Activated CD8-positive, alpha-beta memory T cell treated with anti-CD3 and anti-CD28 coated beads, Interleukin-2, amount 50 U/mL, for 4 hours (primary cell): ENCODE data around the gene UGT1A1.

Source experiments
- DNase-seq: peaks from one replicate; pipeline ENCODE4 v3.0.0-alpha.2; 2020

UGT1A1 gene

DNA sequence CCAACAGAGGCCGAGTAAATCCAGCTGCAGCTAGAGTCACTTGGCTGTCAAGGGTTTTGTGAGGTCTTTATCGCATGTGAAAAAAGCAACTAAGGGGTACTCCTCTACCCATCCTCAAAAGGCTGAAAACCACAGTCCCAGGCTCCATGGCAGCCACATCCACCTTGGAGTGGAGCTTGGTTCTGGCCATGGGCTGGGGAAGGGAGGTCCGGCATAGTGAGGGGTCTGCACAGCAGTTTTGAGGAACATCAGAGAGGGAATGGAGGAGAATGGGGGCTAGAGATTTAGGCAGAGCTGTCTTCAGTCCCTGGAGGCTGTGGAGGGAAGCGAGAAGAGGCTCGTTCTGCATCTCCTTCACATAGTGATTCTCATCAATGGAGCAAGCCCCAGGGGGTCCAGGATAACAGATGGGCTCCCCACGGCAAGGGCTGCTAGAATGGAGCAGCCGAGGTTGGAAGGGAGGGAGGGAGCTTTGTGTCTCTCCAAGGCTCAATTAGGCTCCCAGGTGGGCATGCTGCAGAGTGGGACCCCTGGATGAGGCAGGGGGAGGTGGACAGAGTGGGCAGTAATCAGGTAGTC is 39.1 kb downstream of the UGT1A1 start:
- no peak for DNase-seq

DNA sequence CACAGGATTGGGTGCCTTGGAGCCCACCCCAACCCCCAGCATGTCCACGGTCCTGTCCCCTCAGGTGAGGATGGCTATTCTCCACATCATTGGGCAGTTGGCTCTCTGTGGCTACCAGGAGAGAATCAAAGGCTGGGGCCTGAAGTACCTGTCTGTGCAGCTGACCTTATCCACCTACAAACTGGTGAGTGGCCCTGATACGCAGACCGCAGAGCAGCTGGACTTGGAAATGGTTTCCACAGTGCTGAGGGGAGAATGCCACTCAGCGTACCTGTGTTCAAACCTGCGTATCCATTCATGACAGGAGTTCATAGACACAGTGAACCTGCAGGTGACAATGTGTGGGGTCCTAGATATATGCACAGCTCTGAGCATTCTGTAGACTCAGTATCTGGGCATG is 39.6 kb downstream of the UGT1A1 start:
- no peak for DNase-seq

DNA sequence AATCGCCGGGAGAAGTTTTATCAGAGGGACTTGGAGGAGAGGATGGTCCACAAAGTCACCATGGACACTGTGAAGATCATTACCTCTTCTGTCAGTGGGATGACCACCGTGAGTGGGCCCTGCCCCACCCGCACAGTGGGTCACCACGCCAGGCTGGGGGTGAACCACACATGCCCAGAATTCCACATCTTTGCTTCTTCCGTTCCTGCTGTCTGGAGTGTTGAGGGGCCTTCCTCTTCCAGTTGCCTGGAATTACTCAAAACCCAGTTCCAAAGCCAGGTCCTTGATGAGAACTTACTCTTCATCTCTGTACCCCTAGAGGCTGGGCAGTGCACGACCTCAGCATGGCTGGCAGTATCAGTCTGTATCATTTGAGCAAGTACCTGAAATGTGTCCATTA is 40.1 kb downstream of the UGT1A1 start:
- no peak for DNase-seq

DNA sequence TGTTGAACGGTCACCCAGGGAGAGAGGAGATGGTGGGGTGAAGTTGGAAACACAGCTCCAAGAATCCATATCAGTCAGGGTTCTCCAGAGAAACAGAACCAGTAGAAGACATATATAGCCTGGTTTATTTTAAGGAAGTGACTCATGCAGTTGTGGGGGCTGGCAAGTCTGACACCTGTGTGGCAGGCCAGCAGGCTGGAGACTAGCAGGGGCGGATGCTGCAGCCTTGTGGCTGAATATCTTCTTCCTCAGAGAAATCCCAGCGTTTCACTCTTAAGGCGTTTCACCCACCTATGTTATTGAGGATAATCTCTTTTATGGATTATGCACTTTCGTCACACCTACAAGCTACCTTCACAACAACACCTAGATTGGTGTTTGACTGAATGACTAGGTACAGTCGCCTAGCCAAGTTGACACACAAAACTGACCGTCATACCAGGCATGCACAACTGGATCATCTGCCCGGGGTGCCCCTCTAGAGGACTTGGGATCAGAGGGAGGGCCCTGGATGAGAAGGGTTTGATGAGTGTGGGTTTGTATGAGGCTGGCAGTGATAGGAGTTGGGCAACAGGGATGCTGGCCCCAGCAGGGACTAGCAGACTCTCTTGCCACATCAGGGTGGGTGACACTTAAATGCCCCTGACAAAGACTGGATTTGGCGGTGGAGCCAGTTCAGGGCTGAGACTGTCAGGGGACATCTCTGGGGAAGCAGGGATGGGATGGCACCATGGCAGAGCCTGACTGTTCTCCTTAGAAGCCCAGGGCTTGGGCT is 41.5 kb downstream of the UGT1A1 start:
- DNase-seq = no peak

DNA sequence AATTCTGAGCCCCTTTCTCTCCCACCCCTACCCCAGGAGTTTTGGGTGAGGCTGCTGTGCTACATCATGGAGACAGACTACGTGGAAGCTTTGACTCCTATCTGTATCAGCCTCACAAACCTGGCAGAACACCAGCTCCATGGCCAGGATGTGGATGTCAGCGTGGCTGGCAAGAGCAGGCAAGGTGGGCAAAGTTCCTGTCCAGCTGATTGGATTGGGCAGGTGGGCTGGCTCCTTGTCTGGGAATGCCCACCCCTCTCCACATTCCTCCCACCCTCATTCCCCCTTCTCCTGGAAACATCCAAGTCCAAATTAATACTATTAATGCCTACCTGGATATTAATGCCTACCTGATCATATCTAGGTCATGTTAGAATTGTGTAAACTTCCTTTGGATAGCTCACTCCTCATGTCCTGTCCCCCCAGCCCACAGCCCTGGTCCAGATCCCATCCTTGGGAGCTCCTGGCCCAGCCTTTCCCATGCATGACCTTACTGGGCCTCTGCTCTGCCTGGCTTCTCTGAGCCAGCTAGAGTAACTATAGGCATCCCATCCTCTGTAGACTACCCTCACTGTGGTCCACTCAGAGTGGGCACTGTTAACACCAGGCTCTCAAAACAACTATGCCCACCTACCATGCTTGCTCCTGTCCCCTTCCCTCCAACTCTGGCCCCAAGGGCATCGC is 42.2 kb downstream of the UGT1A1 start:
- no peak for DNase-seq

DNA sequence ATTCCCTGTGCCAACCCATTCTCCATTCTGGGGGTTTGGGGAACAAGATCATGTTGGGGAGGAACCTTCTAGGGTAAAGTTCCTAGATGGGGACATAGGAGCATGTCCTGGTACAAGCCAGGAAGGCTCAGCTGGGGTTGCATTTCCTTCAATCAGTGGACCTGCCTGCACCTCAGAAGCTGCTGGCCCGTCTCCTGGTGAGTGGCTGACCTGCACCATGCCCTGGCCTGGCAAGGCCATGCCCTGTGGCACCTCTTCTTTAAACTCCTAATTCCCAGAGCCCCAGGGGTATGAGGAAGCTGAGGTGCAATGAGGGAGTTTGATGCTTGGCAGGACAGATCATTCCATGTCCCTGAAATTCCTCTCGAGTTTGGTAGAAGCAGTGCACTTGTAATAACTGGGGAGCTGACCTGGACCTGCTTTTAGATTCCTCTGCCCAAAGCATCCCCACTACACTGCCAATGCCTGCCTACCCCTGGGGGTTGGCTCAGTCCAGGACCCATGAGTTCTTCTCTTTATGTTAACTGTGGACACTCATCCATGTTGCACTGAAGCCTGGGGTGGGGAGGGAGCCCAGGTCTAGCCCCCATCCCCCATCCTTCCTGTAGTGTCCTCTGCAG is 43.3 kb downstream of the UGT1A1 start:
- no peak for DNase-seq

DNA sequence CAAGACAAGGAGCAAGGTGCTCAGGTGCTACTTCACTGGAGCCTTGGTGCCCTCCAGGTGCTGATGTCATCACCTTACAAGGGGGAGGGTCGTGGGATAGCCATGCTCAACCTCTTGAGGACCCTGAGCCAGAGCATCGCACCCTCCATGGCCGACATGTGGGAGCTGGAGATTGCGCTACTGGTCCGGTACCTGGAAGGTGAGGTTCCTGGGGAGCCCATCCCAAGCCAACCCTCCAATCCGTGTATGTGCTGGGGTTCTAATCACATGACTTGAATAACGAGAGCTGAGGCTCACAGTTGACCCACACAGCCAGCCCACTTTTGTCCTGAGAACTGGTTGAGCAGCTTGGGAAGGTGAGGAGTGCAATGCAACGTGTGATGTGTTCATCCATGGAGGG is 43.9 kb downstream of the UGT1A1 start:
- DNase-seq = no peak

DNA sequence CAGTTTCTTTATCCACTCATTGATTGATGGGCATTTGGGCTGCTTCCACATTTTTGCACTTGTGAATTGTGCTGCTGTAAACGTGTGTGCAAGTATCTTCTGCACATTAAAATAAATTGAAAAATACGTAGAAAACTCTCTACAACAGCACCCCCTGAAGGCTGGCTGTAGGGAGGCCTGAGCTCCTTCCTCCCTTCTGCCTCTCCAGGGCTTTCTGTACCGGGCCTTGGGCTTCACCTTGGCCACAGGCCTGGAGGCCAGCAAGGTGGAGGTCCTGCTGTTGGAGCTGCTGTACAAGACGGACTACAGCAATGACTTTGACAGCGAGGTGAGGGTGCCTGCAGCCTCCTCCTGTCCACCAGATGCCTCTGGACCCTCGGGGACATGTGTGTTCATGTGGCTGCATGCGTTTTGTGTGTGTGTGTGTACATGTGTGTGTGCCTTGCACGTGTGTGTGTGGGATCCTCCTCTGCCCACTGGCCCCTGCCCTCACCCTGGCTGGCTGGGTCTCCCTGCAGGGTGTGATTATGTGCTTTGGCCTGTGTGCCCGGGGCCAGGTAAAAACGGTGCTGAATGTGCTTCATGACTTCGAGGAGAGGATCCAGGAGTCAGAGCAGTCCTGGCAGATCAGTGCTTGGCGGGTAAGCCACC is 47.3 kb downstream of the UGT1A1 start:
- no peak for DNase-seq

DNA sequence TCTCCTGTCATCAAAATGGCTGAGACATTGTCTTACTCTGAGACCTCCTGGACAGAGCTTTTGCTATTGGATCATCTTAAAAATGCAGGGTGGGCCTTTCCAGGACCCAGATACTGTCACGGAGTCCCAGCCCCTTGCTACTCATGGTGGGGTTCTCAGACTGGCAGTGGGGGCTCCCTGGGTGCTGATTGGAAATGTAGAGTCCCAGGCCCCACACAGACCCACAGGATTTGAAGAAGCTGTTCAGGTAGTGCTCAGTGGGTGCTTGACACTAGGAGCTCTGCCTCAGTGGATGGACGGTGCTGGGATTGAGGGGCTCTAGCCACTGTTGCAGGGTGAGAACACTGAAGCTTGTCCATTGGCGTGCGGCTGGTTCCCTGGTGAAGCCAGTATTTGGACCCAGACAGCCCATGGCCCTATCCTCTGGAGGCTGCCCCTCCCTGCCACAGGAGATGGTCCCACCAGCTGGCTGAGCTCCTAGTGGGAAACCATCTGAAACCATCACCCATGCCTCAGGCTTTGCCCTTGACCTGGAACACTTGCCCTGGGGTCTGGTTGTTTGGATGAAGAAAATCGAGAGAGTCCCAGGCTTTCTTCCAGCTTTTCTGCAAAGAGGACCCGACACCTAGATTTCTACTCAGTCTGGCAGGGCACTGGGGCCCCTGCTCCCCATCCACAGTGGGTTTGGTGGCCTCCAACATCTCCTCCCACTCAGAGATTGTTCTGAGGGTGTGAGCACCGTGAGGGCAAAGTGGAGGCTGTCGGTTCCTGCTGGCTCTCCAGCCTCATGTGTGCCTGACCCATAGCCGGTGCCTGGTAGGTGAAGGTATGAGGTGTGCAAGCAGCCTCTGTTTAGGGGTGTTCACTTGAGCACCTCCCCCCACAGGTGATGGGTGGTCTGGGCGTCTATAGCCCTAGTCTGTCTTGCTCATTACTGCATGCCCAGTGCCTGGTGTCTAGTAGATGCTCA is 48.2 kb downstream of the UGT1A1 start:
- DNase-seq = no peak

DNA sequence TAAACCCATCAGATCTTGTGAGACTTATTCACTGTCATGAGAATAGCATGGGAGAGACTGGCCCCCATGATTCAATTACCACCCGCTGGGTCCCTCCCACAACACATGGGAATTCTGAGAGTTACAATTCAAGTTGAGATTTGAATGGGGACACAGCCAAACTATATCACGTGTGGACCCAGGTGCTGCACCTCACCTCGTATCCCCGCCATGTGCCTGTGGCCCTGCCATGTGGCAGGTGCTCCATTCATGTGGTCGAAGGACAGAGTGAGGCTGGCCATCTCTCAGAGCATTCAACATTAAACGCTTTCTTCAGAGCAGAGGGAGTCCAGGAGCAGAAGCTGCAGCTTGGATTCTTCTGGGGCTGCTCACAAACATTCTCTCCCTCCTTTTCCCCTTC is 50.3 kb downstream of the UGT1A1 start:
- no peak for DNase-seq

DNA sequence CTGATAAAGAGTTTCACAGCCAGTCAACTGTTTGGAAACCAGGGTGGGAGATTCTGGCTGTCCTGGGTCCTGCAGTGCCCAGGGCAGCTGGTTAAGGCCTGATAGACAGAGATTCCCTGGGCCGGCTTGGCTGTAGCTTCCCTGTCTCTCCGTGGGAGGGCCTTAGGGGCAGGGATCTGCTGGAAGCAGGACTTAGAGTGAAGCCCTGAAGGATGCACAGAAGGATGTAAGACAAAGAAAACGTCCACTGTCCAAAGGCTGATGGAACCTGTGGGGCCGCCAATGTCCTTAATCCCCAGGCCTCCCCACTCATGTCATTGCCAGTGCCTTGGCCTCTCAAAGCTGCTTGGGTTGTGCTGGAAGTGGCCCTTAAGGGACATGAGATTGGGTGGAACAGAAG is 51.0 kb downstream of the UGT1A1 start:
- DNase-seq = no peak

DNA sequence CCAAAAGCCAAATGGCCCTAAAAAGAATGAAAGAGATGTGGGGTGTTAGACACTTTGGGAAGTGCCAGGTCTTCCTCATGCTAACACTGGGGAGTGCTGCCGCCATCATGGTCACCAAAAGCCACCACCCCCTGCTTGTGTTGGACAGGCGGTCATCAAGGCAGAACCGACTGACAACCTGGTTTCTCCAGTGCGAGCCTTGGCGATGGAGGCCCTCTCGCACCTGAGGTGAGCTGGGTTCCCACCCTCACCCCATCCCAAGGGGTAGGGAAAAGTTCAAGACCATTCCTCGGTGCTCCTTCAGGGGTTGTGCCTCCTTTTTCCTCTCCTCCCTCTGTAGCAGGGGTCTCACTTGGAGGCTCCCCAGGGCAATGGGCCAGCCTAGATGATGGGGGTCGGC is 51.7 kb downstream of the UGT1A1 start:
- DNase-seq = no peak

DNA sequence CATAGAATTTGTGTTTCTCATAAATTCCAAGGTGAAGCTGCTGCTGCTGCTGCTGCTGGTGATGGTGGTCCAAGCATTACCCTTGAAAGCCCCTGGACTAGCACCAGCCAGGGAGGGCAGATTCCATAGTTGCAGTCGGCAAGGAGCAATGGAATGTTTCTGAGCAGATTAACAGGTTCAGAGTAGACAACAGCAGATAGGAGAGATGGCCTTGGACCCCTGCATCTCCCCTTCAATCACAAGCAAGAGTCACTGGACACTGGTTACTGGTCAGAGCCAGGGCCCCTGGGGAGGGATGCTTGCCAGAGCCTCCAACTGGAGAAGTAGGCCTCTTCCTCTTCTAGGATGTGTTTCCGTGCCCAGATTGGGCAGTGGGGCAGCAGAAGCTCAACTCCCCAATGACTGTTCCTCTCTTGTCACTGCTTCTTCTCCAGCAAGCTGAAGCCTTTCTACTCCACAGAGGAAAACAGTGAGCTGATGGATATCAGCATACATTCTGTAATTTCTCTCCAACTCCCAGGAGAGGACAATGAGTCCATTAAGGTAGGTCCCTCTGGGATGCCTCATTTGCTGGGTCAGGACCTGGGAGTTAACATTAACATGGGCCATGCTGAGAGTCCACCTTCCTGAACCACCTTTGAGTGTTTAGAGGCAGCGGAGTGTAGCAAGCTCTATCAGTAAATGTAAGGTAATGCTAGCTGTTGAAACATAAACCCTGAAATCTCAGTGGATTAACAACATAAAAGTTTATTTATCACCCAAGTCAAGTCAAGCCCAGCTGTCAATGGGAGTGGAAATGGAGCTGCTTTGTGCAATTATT is 53.4 kb downstream of the UGT1A1 start:
- no peak for DNase-seq

DNA sequence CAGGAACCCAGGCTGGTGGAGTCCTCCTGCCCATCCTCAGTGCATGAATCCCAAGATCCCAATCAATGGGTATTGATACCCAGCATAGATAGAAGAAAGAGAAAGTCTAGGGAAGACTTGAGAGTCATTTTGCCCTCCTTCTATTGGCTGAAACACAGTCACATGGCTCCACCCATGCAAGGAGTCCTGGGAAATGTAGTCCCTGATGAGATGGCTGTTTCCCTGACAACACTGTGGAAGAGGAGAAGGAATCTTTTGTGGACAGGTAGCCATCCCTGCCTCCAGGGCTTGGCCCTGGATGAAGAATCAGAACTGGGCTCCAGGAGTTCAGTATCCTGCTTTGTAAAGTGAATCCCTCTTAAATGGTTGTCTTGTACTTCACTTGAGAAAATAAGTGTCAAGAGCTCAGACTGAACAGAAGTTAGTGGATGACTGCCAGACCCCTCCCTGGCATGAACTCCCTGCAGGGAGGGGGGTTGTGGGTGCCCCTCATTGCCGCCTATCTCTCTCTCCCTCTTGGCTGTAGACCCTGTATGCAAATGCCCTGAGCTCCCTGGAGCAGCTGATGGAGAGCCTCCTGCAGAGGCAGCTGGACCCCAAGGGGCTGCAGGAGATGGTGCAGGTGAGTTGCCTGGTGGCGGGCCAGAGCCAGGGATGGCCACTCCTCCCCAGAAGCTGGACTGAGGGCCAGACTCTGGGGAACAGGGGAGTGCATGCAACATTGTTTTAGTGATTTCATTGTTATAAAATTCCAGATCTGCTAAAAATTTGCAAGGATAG is 54.2 kb downstream of the UGT1A1 start:
- DNase-seq = no peak

DNA sequence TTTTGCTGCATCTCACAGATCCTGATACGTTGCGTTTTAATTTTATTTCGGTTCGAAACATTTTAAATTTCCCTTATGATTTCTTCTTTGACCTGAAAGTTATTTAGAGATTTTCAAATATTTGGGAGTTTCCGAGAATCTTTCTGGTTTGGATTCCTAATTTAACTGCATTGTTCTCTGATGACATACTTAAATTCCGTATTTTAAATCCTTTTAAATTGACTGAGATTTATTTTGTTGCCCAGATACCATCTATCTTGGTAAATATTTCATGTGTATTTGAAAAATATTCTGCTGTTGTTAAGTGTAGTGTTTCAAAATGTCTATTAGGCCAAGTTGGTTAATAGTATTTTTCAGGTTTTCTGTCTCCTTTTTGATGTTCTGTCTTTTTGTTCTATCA is 55.8 kb downstream of the UGT1A1 start:
- DNase-seq = no peak

DNA sequence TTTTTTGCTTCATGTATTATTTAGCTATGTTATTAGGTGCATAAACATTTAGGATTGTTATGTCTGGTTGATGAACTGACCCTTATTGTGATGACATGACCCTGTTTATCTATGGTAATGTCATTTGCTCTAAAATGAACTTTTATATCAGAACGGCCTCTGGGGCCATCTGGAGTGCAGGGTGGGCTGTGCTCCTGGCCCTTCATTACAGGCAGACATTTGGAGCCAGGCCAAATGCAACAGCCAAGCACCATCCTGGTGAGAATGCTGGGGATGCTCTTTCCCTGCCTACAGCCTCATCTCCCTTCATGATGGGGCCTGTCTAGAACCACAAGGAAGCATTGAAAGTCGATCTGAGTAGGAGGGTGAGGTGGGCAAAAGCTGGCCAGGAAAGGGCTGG is 56.3 kb downstream of the UGT1A1 start:
- DNase-seq = no peak

DNA sequence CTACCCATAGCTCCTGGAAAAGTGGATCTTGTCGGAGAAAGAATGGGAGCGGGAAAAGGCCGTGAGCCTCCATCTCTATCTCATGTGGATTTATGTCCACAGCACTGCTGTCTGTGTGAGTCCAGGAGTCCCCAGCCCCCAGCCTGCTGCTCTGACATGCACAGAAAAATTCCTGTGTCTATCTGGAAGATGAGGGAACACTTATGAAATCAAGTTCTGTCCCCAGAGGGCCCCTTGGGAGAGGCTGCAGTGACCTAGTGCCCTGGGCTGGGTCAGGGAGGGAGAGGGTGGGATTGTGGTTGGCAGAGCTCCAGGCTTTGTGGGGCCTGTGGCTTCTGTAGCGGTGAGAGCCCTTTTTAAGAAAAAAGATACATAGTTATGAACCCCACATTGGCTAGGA is 56.7 kb downstream of the UGT1A1 start:
- no peak for DNase-seq

DNA sequence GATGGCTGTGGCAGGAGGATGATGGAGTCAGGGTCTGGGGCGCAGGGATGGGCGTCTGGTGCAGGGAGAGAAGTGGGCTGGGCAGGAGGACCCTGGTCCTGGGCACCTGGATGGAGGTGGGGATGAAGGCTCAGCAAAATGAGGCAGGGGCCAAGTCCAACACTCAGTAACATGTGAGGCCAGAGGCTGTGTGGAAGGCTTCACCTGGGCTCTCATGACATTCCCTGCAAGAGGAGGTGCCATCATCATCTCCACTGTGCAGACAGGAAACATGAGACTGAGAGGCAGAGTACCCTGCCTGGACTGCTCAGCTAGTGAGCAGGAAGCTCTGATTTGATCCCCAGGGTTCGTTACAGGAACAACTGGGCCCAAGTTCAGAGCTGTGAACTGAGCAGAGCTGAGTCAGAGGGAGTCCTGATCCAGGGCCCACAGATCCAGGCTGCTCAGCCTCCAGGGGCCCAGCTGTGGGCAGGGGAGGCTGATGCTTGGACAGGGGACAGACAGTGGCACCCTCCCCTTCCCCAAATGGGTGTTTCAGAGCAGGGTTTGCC is 57.4 kb downstream of the UGT1A1 start:
- no peak for DNase-seq

DNA sequence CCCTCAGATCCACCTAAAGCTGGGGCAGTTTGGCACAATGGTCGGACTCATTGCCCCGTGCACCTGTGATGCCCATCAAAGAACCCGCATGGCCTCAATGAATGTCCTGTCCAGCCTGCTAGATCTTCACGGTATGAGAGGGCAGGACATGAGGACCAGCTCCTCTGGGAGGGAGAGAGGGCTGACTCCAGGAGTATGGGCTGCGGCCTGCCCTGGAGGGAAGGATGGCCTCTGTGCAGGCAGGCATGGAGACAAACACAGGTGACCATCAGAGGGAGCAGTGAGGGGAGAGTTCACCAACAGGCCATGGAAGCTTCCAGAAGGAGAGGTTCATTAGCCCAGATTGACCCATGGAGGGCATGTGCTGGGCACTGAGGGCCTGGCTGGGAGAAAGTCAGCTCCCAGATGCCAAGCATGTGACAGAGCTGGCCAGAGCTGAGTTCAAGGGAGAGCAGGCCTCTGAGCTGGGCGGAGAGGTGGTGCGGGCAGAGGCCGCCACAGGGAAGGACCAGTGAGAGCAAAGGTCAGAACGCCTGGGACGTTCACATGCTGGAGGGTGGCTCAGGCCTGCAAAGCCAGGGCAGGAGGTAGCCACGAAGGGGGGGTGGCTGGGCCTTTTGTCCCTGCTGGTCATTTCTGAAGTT is 58.0 kb downstream of the UGT1A1 start:
- no peak for DNase-seq
